ENCODE data around the gene CATSPERD.

CATSPERD gene

DNA sequence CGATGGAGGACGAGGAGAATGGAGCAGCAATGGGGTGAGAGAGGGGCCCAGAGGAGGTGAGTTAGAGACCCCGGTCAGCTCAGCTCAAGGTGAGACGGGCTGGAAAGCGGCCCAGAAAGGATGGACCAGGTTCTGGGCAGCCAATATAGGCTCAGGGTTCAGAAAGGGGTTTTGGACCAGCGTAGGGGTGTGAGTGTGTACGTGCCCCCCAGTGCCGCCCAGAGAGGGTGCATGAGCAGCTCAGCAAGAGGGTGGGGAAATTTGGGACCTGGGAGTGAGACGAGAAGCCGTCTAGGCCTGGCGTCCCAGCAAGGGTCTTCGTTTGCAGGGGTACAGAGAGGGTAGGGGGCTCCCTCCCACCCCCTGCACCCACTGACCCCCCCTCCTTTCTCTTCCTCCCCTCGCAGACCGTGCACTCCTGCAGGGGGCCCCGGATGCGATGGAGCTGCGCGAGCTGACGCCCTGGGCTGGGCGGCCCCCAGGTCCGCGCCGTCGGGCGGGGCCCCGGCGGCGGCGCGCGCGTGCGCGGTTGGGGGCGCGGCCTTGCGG is 107.0 kb downstream of the CATSPERD start:
- no peak for DNase-seq (ENCODE audit: low read depth in 3 of 3, low spot score in 1 of 3)

DNA sequence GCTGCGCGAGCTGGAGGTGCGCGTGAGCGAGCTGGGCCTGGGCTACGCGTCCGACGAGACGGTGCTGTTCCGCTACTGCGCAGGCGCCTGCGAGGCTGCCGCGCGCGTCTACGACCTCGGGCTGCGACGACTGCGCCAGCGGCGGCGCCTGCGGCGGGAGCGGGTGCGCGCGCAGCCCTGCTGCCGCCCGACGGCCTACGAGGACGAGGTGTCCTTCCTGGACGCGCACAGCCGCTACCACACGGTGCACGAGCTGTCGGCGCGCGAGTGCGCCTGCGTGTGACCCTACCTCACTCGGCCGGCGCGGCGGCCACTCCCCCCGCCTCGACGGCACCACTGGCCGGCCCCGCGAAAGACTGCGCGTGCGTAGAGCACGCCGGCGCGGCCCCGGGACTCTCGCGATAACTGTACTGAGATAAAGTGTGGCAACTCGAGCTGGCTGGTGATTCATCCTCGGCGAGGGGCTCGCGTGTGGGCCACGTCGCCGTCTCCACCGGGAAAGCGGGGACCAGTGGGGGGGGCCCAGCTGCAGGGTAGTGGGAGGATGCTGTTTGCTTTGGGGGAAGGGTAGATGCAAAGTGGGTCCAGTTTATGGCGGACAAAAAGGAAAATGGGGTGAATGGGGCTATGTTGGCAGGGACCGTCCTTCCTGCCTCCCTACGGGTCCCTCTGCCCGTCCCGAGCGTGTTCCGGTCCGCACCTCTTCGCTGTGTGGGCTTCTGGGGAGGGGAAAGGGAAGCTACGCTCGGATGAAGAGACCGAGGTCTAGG is 107.6 kb downstream of the CATSPERD start:
- peak; percentile 79 to 96 (median 91) for DNase-seq (ENCODE audit: low read depth in 3 of 3, low spot score in 1 of 3)
